HepG2 (cell line): ENCODE measurements around the gene SRCIN1. TPM values are rescaled to one million over a fixed set of nuclear protein-coding genes. Genes with fewer than 3 reads are reported as not detected.
A peak's percentile ranks its signal among the peaks of the same experiment; 100 is the strongest.

Source experiments
- EEA1 ChIP-seq: sonication (generic); formaldehyde crosslinking; IDR thresholded peaks from 2 replicates; pipeline ENCODE4 v1.5.1; 2020; ENCODE audit warnings: mild to moderate bottlenecking, missing genetic modification reagents, borderline replicate concordance
- HNF4A ChIP-seq: sonication (generic); formaldehyde crosslinking; IDR thresholded peaks from 2 replicates; pipeline ENCODE4 v1.4.0; 2020; ENCODE audit warnings: missing genetic modification reagents
- KLF16 ChIP-seq, 2 experiments: sonication (generic) in 1 of 2; formaldehyde crosslinking in 1 of 2; IDR thresholded peaks; 2 replicates each; pipeline versions ENCODE4 v1.6.1 to v1.8.0; 2016 to 2023; ENCODE audit warnings: missing genetic modification reagents in 2 of 2, missing compliant biosample characterization in 1 of 2
- MXI1 ChIP-seq: IDR thresholded peaks from 3 replicates; pipeline ENCODE4 v1.6.1; 2012; ENCODE audit warnings: low read depth, low read length, inconsistent platforms, borderline replicate concordance
- NFATC3 ChIP-seq: sonication (generic); formaldehyde crosslinking; IDR thresholded peaks from 2 replicates; pipeline ENCODE4 v1.5.1; 2020; ENCODE audit warnings: mild to moderate bottlenecking, missing genetic modification reagents
- NFIC ChIP-seq: IDR thresholded peaks from 2 replicates; pipeline ENCODE4 v1.6.1; 2012; ENCODE audit warnings: mild to moderate bottlenecking, low read length, inconsistent platforms
- REL ChIP-seq: sonication (generic); formaldehyde crosslinking; conservative IDR thresholded peaks from 2 replicates; pipeline ENCODE4 v1.8.0; 2022; ENCODE audit warnings: mild to moderate bottlenecking, missing genetic modification reagents, moderate library complexity
- TOPORS ChIP-seq: sonication (generic); formaldehyde crosslinking; IDR thresholded peaks from 2 replicates; pipeline ENCODE4 v1.8.0; 2023; ENCODE audit warnings: mild to moderate bottlenecking, missing genetic modification reagents
- ZNF530 ChIP-seq: sonication (generic); formaldehyde crosslinking; IDR thresholded peaks from 2 replicates; pipeline ENCODE4 v1.5.0; 2020; ENCODE audit warnings: low read depth, mild to moderate bottlenecking, missing genetic modification reagents
- ZNF660 ChIP-seq: sonication (generic); formaldehyde crosslinking; IDR thresholded peaks from 2 replicates; pipeline ENCODE4 v1.5.1; 2020; ENCODE audit warnings: mild to moderate bottlenecking, low read depth, missing genetic modification reagents, borderline replicate concordance
- polyA plus RNA-seq, 8 experiments: library from polyadenylated mRNA; depleted of rRNA in 3 of 8; stranded (reverse) in 7 of 8; unstranded in 1 of 8; fragments of >200 nt; fragmentation: Illumina TruSeq in 4 of 8; extraction: Trizol in 4 of 8; gene quantifications; 2 replicates each; pipeline versions ENCODE4 v1.2.1 to v1.2.3, GENCODE V29; 2011 to 2016; ENCODE audit warnings: low read depth in 4 of 8, missing spikeins in 1 of 8, mixed read lengths in 1 of 8; ENCODE audit not compliant: insufficient read depth in 1 of 8
- total RNA-seq, 5 experiments: library from RNA; depleted of rRNA; stranded (reverse); fragments of >200 nt; fragmentation: Illumina TruSeq; extraction: Trizol; gene quantifications; 2 replicates each; pipeline ENCODE4 v1.2.3, GENCODE V29; 2016; ENCODE audit warnings: low read depth in 1 of 5
- TF ChIP-seq, protein P1 (sequence below): sonication (generic); formaldehyde crosslinking; IDR thresholded peaks from 2 replicates; pipeline ENCODE4 v1.4.0; 2020; ENCODE audit warnings: missing genetic modification reagents
- TF ChIP-seq, protein P2 (sequence below): sonication (generic); formaldehyde crosslinking; conservative IDR thresholded peaks from 2 replicates; pipeline ENCODE4 v1.4.0; 2020; ENCODE audit warnings: missing genetic modification reagents
- TF ChIP-seq, protein P3 (sequence below): IDR thresholded peaks from 2 replicates; pipeline ENCODE4 v1.4.0; 2020; ENCODE audit warnings: mild to moderate bottlenecking, missing genetic modification reagents
- TF ChIP-seq, protein P4 (sequence below): sonication (generic); formaldehyde crosslinking; conservative IDR thresholded peaks from 2 replicates; pipeline ENCODE4 v1.8.1; 2023; ENCODE audit warnings: missing genetic modification reagents

Gene SRCIN1
- total and polyA plus RNA-seq, 2 of the 13 experiments (the other 11 are each of a cell fraction or from before 2014, with no cell fraction given), result 1.2 to 9.6 TPM

- TF ChIP-seq, protein P1, sequence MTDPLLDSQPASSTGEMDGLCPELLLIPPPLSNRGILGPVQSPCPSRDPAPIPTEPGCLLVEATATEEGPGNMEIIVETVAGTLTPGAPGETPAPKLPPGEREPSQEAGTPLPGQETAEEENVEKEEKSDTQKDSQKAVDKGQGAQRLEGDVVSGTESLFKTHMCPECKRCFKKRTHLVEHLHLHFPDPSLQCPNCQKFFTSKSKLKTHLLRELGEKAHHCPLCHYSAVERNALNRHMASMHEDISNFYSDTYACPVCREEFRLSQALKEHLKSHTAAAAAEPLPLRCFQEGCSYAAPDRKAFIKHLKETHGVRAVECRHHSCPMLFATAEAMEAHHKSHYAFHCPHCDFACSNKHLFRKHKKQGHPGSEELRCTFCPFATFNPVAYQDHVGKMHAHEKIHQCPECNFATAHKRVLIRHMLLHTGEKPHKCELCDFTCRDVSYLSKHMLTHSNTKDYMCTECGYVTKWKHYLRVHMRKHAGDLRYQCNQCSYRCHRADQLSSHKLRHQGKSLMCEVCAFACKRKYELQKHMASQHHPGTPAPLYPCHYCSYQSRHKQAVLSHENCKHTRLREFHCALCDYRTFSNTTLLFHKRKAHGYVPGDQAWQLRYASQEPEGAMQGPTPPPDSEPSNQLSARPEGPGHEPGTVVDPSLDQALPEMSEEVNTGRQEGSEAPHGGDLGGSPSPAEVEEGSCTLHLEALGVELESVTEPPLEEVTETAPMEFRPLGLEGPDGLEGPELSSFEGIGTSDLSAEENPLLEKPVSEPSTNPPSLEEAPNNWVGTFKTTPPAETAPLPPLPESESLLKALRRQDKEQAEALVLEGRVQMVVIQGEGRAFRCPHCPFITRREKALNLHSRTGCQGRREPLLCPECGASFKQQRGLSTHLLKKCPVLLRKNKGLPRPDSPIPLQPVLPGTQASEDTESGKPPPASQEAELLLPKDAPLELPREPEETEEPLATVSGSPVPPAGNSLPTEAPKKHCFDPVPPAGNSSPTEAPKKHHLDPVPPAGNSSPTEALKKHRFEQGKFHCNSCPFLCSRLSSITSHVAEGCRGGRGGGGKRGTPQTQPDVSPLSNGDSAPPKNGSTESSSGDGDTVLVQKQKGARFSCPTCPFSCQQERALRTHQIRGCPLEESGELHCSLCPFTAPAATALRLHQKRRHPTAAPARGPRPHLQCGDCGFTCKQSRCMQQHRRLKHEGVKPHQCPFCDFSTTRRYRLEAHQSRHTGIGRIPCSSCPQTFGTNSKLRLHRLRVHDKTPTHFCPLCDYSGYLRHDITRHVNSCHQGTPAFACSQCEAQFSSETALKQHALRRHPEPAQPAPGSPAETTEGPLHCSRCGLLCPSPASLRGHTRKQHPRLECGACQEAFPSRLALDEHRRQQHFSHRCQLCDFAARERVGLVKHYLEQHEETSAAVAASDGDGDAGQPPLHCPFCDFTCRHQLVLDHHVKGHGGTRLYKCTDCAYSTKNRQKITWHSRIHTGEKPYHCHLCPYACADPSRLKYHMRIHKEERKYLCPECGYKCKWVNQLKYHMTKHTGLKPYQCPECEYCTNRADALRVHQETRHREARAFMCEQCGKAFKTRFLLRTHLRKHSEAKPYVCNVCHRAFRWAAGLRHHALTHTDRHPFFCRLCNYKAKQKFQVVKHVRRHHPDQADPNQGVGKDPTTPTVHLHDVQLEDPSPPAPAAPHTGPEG (CRISPR knock-in tag), result 0 out of 2 replicates have a peak, but pooled peaks have one; percentile 47
- TF ChIP-seq, protein P2, sequence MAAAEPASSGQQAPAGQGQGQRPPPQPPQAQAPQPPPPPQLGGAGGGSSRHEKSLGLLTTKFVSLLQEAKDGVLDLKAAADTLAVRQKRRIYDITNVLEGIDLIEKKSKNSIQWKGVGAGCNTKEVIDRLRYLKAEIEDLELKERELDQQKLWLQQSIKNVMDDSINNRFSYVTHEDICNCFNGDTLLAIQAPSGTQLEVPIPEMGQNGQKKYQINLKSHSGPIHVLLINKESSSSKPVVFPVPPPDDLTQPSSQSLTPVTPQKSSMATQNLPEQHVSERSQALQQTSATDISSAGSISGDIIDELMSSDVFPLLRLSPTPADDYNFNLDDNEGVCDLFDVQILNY (CRISPR knock-in tag), result no peak
- peak; percentile 97 for TF ChIP-seq NFIC
- peak; percentile 100 for TF ChIP-seq HNF4A (CRISPR knock-in tag)
- peak; percentile 58; the same call in 1 of the 3 replicates for TF ChIP-seq MXI1
- no peak for TF ChIP-seq ZNF530 (CRISPR knock-in tag)
- 0 out of 2 replicates have a peak, but pooled peaks have one; percentile 74 for TF ChIP-seq REL (CRISPR knock-in tag)
- peak; percentile 70; the same call in 1 of the 2 replicates for TF ChIP-seq TOPORS
- no peak for TF ChIP-seq ZNF660
- peak; percentile 69; the same call in 1 of the 2 replicates for TF ChIP-seq NFATC3
- TF ChIP-seq KLF16 (CRISPR knock-in tag; IDR thresholded peaks at IDR 0.05), result peak; percentile 16 to 91; a peak in 3 of 4 replicates
- TF ChIP-seq, protein P3, sequence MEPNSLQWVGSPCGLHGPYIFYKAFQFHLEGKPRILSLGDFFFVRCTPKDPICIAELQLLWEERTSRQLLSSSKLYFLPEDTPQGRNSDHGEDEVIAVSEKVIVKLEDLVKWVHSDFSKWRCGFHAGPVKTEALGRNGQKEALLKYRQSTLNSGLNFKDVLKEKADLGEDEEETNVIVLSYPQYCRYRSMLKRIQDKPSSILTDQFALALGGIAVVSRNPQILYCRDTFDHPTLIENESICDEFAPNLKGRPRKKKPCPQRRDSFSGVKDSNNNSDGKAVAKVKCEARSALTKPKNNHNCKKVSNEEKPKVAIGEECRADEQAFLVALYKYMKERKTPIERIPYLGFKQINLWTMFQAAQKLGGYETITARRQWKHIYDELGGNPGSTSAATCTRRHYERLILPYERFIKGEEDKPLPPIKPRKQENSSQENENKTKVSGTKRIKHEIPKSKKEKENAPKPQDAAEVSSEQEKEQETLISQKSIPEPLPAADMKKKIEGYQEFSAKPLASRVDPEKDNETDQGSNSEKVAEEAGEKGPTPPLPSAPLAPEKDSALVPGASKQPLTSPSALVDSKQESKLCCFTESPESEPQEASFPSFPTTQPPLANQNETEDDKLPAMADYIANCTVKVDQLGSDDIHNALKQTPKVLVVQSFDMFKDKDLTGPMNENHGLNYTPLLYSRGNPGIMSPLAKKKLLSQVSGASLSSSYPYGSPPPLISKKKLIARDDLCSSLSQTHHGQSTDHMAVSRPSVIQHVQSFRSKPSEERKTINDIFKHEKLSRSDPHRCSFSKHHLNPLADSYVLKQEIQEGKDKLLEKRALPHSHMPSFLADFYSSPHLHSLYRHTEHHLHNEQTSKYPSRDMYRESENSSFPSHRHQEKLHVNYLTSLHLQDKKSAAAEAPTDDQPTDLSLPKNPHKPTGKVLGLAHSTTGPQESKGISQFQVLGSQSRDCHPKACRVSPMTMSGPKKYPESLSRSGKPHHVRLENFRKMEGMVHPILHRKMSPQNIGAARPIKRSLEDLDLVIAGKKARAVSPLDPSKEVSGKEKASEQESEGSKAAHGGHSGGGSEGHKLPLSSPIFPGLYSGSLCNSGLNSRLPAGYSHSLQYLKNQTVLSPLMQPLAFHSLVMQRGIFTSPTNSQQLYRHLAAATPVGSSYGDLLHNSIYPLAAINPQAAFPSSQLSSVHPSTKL, result peak; percentile 99
- peak; percentile 71 for TF ChIP-seq EEA1
- TF ChIP-seq, protein P4, sequence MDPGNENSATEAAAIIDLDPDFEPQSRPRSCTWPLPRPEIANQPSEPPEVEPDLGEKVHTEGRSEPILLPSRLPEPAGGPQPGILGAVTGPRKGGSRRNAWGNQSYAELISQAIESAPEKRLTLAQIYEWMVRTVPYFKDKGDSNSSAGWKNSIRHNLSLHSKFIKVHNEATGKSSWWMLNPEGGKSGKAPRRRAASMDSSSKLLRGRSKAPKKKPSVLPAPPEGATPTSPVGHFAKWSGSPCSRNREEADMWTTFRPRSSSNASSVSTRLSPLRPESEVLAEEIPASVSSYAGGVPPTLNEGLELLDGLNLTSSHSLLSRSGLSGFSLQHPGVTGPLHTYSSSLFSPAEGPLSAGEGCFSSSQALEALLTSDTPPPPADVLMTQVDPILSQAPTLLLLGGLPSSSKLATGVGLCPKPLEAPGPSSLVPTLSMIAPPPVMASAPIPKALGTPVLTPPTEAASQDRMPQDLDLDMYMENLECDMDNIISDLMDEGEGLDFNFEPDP (CRISPR knock-in tag), result no peak
Observed at GRCh38 chr17:38613981-38614779, 8.4 kb upstream of the SRCIN1 start (continued).
